ENCODE results near the gene PIK3R2. TPM values are rescaled to one million over a fixed set of nuclear protein-coding genes. Genes with fewer than 3 reads are reported as not detected.
A peak's percentile ranks its signal among the peaks of the same experiment; 100 is the strongest.
"Not testable (repeated sequence)": the region's sequence is repeated elsewhere in the genome, so short reads cannot be mapped to it uniquely, and the experiment has no call there.

The PIK3R2 gene
- total RNA-seq: 43.1 TPM

- peak; percentile 97 to 100 for DNase-seq (ENCODE audit: low spot score in 2 of 2)
- Histone ChIP-seq H3K36me3 (peaks cover 0 to 9% of the 10 kb centered on the region in 2 donors), H3K27me3 (no peaks in the 10 kb centered on the region), H3K27ac (peak within 1 kb of the TSS; percentile 93 to 95), H3K4me3 (peak within 1 kb of the TSS; percentile 86 to 96), H3K9me3 (no peaks in the 10 kb centered on the region), H3K4me1 (peaks cover 15 to 22% of the 10 kb centered on the region in 2 donors)
- TF ChIP-seq CTCF (IDR thresholded peaks at IDR 0.05): no peak
- intact Hi-C loops (cut with DNase I): loop anchor here (1.0 to 2.0 kb wide), 5 partner anchors 34 to 152 kb away; partner anchors contain the start of gene RAB3A
These were observed at the start of gene PIK3R2 for GRCh38 chr19:18152817-18153555. Gene PIK3R2 (plus strand): TSS chr19:18153163. CDS start chr19:18155880, 2,717 bp downstream.

- no peaks in the 10 kb centered on the region for H3K36me3 ChIP-seq
- H3K27ac ChIP-seq: peak overlapping the region; percentile 80 to 90
- TF ChIP-seq CTCF (IDR thresholded peaks at IDR 0.05): no peak
- H3K27me3 ChIP-seq: no peaks in the 10 kb centered on the region
- no peaks in the 10 kb centered on the region for H3K9me3 ChIP-seq
- H3K4me3 ChIP-seq: peak overlapping the region; percentile 43 to 60
- DNase-seq (ENCODE audit: low spot score in 2 of 2): no peak
- intact Hi-C loops (cut with DNase I): loop anchor here (5.0 to 10.0 kb wide), 2 partner anchors 97 to 310 kb away; partner anchors contain the start of genes ARRDC2 and SSBP4
- H3K4me1 ChIP-seq: peaks cover 4 to 15% of the 10 kb centered on the region in 2 donors
These were observed 48.2 kb upstream of the PIK3R2 start for GRCh38 chr19:18104793-18105131.

- H3K4me3 ChIP-seq; H3K36me3 ChIP-seq; DNase-seq (ENCODE audit: low spot score in 2 of 2); H3K27me3 ChIP-seq; H3K9me3 ChIP-seq; H3K27ac ChIP-seq: not testable (repeated sequence)
- peaks cover 4 to 15% of the 10 kb centered on the region in 2 donors for H3K4me1 ChIP-seq
- intact Hi-C loops (cut with DNase I): loop anchor here (10.0 kb wide), 1 partner anchor 310 kb away; the partner anchor contains the start of gene SSBP4
These were observed 47.7 kb upstream of the PIK3R2 start for GRCh38 chr19:18105259-18105658.

- no peak overlapping the region for H3K27ac ChIP-seq
These were observed 45.7 kb upstream of the PIK3R2 start for GRCh38 chr19:18107235-18107634.

GRCh38 chr19:18108897-18109296, 44.1 kb upstream of the PIK3R2 start:
- Histone ChIP-seq H3K9me3 (no peaks in the 10 kb centered on the region), H3K4me1 (peaks cover 0 to 14% of the 10 kb centered on the region in 2 donors), H3K36me3 (no peaks in the 10 kb centered on the region), H3K27ac (peak overlapping the region in 1 of 2 donors; percentile 68), H3K4me3 (no peak overlapping the region), H3K27me3 (no peaks in the 10 kb centered on the region)
- intact Hi-C loops (cut with DNase I): loop anchor here (10.0 kb wide), 1 partner anchor 306 kb away; the partner anchor contains the start of gene SSBP4
- DNase-seq (ENCODE audit: low spot score in 2 of 2): no peak
- no peak for TF ChIP-seq CTCF (IDR thresholded peaks at IDR 0.05)

More at GRCh38 chr19:18107235-18107634, 45.7 kb upstream of the PIK3R2 start:
- peaks cover 4 to 20% of the 10 kb centered on the region in 2 donors for H3K4me1 ChIP-seq
- no peaks in the 10 kb centered on the region for H3K27me3 ChIP-seq
- DNase-seq (ENCODE audit: low spot score in 2 of 2): no peak
- H3K36me3 ChIP-seq: no peaks in the 10 kb centered on the region
- intact Hi-C loops (cut with DNase I): loop anchor here (10.0 kb wide), 1 partner anchor 308 kb away; the partner anchor contains the start of gene SSBP4
- no peaks in the 10 kb centered on the region for H3K9me3 ChIP-seq
- TF ChIP-seq CTCF (IDR thresholded peaks at IDR 0.05): no peak
- H3K4me3 ChIP-seq: no peak overlapping the region

GRCh38 chr19:18109341-18109732, 43.6 kb upstream of the PIK3R2 start:
- DNase-seq (ENCODE audit: low spot score in 2 of 2): no peak
- no peak for TF ChIP-seq CTCF (IDR thresholded peaks at IDR 0.05)
- Histone ChIP-seq H3K4me1 (peaks cover 0 to 14% of the 10 kb centered on the region in 2 donors), H3K4me3 (peak overlapping the region; percentile 72 to 82), H3K27ac (peak overlapping the region; percentile 56 to 68), H3K36me3 (no peaks in the 10 kb centered on the region), H3K27me3 (no peaks in the 10 kb centered on the region), H3K9me3 (no peaks in the 10 kb centered on the region)
- intact Hi-C loops (cut with DNase I): loop anchor here (10.0 kb wide), 1 partner anchor 305 kb away; the partner anchor contains the start of gene SSBP4

Measured in ascending aorta (tissue), 2 donors.